K562 (cell line): ENCODE results near the gene ZNF10. TPM values are rescaled to one million over a fixed set of nuclear protein-coding genes. Genes with fewer than 3 reads are reported as not detected.

Experiments
- ARHGAP35 ChIP-seq: fragments of 450-650 bp; IDR thresholded peaks from 2 replicates; pipeline ENCODE4 v1.6.1; 2018; ENCODE audit not compliant: partially characterized antibody
- BACH1 ChIP-seq: fragments of 200-800 bp; sonication (Bioruptor generic); IDR thresholded peaks from 2 replicates; pipeline ENCODE4 v1.6.1; 2016; ENCODE audit warnings: missing genetic modification characterization, missing compliant biosample characterization
- BRCA1 ChIP-seq, 2 experiments: fragments of 450-650 bp in 1 of 2; sonication (generic) in 1 of 2; formaldehyde crosslinking in 1 of 2; IDR thresholded peaks; 2 replicates each; pipeline versions ENCODE4 v1.5.0 to v1.6.1; 2017 to 2020; ENCODE audit warnings: mild to moderate bottlenecking in 1 of 2, missing genetic modification reagents in 1 of 2
- CBX3 ChIP-seq, 2 experiments: IDR thresholded peaks; 1 replicate in 1 of 2; 2 replicates in 1 of 2; pipeline ENCODE4 v1.6.1; 2012; ENCODE audit warnings: inconsistent platforms in 2 of 2, low read length in 2 of 2, borderline replicate concordance in 1 of 2, control low read depth in 1 of 2
- ELF2 ChIP-seq: fragments of 250-450 bp; sonication (Bioruptor Pico); IDR thresholded peaks from 2 replicates; pipeline ENCODE4 v1.5.0; 2021; ENCODE audit warnings: mild to moderate bottlenecking
- ELF4 ChIP-seq: fragments of 450-650 bp; formaldehyde crosslinking; IDR thresholded peaks from 2 replicates; pipeline ENCODE4 v1.4.0; 2022; ENCODE audit warnings: missing genetic modification characterization
- ETV1 ChIP-seq: fragments of 450-650 bp; conservative IDR thresholded peaks from 2 replicates; pipeline ENCODE4 v1.6.1; 2016; ENCODE audit warnings: missing genetic modification characterization, control low read depth, low read depth, missing compliant biosample characterization
- HLTF ChIP-seq: fragments of 450-650 bp; IDR thresholded peaks from 2 replicates; pipeline ENCODE4 v1.6.1; 2016
- KDM5B ChIP-seq: fragments of 200-600 bp; sonication (generic); IDR thresholded peaks from 2 replicates; pipeline ENCODE4 v1.6.1; 2012; ENCODE audit warnings: low read depth, mild to moderate bottlenecking, moderate library complexity, low read length, control low read depth, inconsistent platforms; ENCODE audit not compliant: insufficient replicate concordance
- LEF1 ChIP-seq: fragments of 450-650 bp; IDR thresholded peaks from 2 replicates; pipeline ENCODE4 v1.6.1; 2016; ENCODE audit warnings: mild to moderate bottlenecking
- MCM2 ChIP-seq: fragments of 450-650 bp; IDR thresholded peaks from 2 replicates; pipeline ENCODE4 v1.6.1; 2017; ENCODE audit warnings: low read depth, mild to moderate bottlenecking
- MTA2 ChIP-seq: fragments of 450-650 bp; IDR thresholded peaks from 2 replicates; pipeline ENCODE4 v1.6.1; 2016; ENCODE audit warnings: low read depth
- MTA3 ChIP-seq: fragments of 450-650 bp; formaldehyde crosslinking; IDR thresholded peaks from 2 replicates; pipeline ENCODE4 v1.6.1; 2017; ENCODE audit warnings: mild to moderate bottlenecking, borderline replicate concordance
- MYC ChIP-seq, 2 experiments: fragments of 250-450 bp in 1 of 2; sonication (Bioruptor Pico) in 1 of 2; IDR thresholded peaks; 2 replicates each; pipeline versions ENCODE4 v1.5.1 to v1.6.1; 2012 to 2021; ENCODE audit warnings: low read depth in 2 of 2, borderline replicate concordance in 1 of 2, improper control_type of control experiment in 1 of 2, low read length in 1 of 2, mild to moderate bottlenecking in 1 of 2, moderate library complexity in 1 of 2
- NBN ChIP-seq: fragments of 450-650 bp; IDR thresholded peaks from 2 replicates; pipeline ENCODE4 v1.6.1; 2016; ENCODE audit warnings: low read depth, mild to moderate bottlenecking
- NRF1 ChIP-seq, 2 experiments: fragments of 450-650 bp; IDR thresholded peaks in 1 of 2; conservative IDR thresholded peaks in 1 of 2; 2 replicates each; pipeline ENCODE4 v1.6.1; 2014; ENCODE audit warnings: mild to moderate bottlenecking in 2 of 2
- POLR3A ChIP-seq: IDR thresholded peaks from 2 replicates; pipeline ENCODE4 v1.6.1; 2011; ENCODE audit warnings: borderline replicate concordance, mild to moderate bottlenecking, moderate library complexity; ENCODE audit not compliant: insufficient read length, insufficient read depth; ENCODE audit errors: extremely low read depth
- PRMT5 ChIP-seq: sonication (generic); formaldehyde crosslinking; IDR thresholded peaks from 2 replicates; pipeline ENCODE4 v1.5.0; 2020; ENCODE audit warnings: missing genetic modification reagents
- RCOR1 ChIP-seq, 2 experiments: IDR thresholded peaks; 2 replicates each; pipeline ENCODE4 v1.6.1; 2012; ENCODE audit warnings: low read depth in 2 of 2, low read length in 2 of 2, borderline replicate concordance in 1 of 2, improper control_type of control experiment in 1 of 2
- RHOXF2B ChIP-seq: fragments of 250-450 bp; sonication (Bioruptor Pico); conservative IDR thresholded peaks from 2 replicates; pipeline ENCODE4 v1.5.1; 2021
- SAFB ChIP-seq: fragments of 200-400 bp; formaldehyde crosslinking; IDR thresholded peaks from 2 replicates; pipeline ENCODE4 v1.6.1; 2017; ENCODE audit warnings: low read depth, low read length, borderline replicate concordance
- SPI1 ChIP-seq: IDR thresholded peaks from 2 replicates; pipeline ENCODE4 v1.6.1; 2011; ENCODE audit warnings: low read depth, low read length, control low read depth, borderline replicate concordance
- SREBF2 ChIP-seq: sonication (generic); formaldehyde crosslinking; IDR thresholded peaks from 2 replicates; pipeline ENCODE4 v1.4.0; 2020; ENCODE audit warnings: mild to moderate bottlenecking, missing genetic modification reagents
- SRSF3 ChIP-seq: fragments of 200-400 bp; formaldehyde crosslinking; IDR thresholded peaks from 2 replicates; pipeline ENCODE4 v1.6.1; 2016; ENCODE audit warnings: mild to moderate bottlenecking, low read length, moderate library complexity; ENCODE audit not compliant: insufficient read depth
- TCF7 ChIP-seq: sonication (generic); IDR thresholded peaks from 2 replicates; pipeline ENCODE4 v1.6.1; 2016; ENCODE audit warnings: antibody characterized with exemption, borderline replicate concordance
- ZNF175 ChIP-seq: fragments of 200-800 bp; sonication (Bioruptor generic); IDR thresholded peaks from 2 replicates; pipeline ENCODE4 v1.6.1; 2016; ENCODE audit warnings: low read depth, mild to moderate bottlenecking, missing genetic modification characterization, missing compliant biosample characterization
- ZNF197 ChIP-seq: fragments of 200-800 bp; sonication (Bioruptor generic); IDR thresholded peaks from 2 replicates; pipeline ENCODE4 v1.6.1; 2016; ENCODE audit warnings: low read depth, missing genetic modification characterization, missing compliant biosample characterization
- ZNF41 ChIP-seq: fragments of 250-450 bp; sonication (Bioruptor Pico); conservative IDR thresholded peaks from 2 replicates; pipeline ENCODE4 v1.4.0; 2020; ENCODE audit warnings: mild to moderate bottlenecking
- ZNF75A ChIP-seq: fragments of 450-650 bp; formaldehyde crosslinking; IDR thresholded peaks from 2 replicates; pipeline ENCODE4 v1.4.0; 2020; ENCODE audit warnings: mild to moderate bottlenecking
- polyA plus RNA-seq, 8 experiments: library from polyadenylated mRNA; depleted of rRNA in 4 of 8; stranded (reverse) in 5 of 8; unstranded in 3 of 8; fragments of >200 nt; fragmentation: Nextera tagmentation in 2 of 8; fragmentation: Illumina TruSeq in 1 of 8; extraction: Ambion mirVana in 2 of 8; extraction: Trizol in 1 of 8; gene quantifications; 2 replicates each; pipeline versions ENCODE4 v1.2.1 to v1.2.3, GENCODE V29; 2011 to 2014; ENCODE audit warnings: inconsistent platforms in 1 of 8, missing spikeins in 1 of 8
- total RNA-seq, 7 experiments: library from RNA; depleted of rRNA in 6 of 7; stranded (reverse); fragments of >200 nt in 6 of 7; fragmentation: Illumina TruSeq in 2 of 7; extraction: Trizol in 2 of 7; gene quantifications; 2 replicates each; pipeline versions ENCODE4 v1.2.1 to v1.2.3, GENCODE V29; 2011 to 2021; ENCODE audit warnings: low replicate concordance in 1 of 7
- TF ChIP-seq, protein P1 (sequence below): sonication (generic); formaldehyde crosslinking; IDR thresholded peaks from 2 replicates; pipeline ENCODE4 v1.8.1; 2022; ENCODE audit warnings: missing genetic modification reagents

The ZNF10 gene
- total and polyA plus RNA-seq, 9 of the 15 experiments (the other 6 are each of a cell fraction or from before 2014, with no cell fraction given): 3.5 to 5.8 (median 4.9) TPM

GRCh38 chr12:133130038-133130807 is at the start of gene ZNF10, which contains the start of gene ZNF891 (continued):
- TF ChIP-seq SREBF2 (CRISPR knock-in tag) (no peak), MTA3 (peak; percentile 79; the same call in 1 of the 2 replicates), HLTF (peak; percentile 18; the same call in 1 of the 2 replicates), BRCA1 (IDR thresholded peaks at IDR 0.05) (no peak), BRCA1 (CRISPR knock-in tag; IDR thresholded peaks at IDR 0.05) (no peak), PRMT5 (CRISPR knock-in tag) (no peak), BACH1 (no peak), ZNF175 (CRISPR knock-in tag) (0 out of 2 replicates have a peak, but pooled peaks have one; percentile 13), NBN (peak; percentile 72; the same call in 1 of the 2 replicates), RCOR1 (IDR thresholded peaks at IDR 0.05; ENCODE audit: borderline replicate concordance in 1 of 2, low read depth in 2 of 2, low read length in 2 of 2) (no peak), MTA2 (no peak), ETV1 (no peak), SPI1 (no peak), ARHGAP35 (no peak), POLR3A (no peak), ELF4 (no peak), SAFB (peak; percentile 92), CBX3 (IDR thresholded peaks at IDR 0.05; ENCODE audit: borderline replicate concordance in 1 of 2, low read length in 2 of 2) (peak in 1 of 2 experiments; percentile 62; a peak in 1 of 3 replicates), NRF1 (conservative IDR thresholded peaks at IDR 0.05 in 1 of 2, IDR thresholded peaks at IDR 0.05 in 1 of 2) (peak; percentile 96), MCM2 (no peak), MYC (IDR thresholded peaks at IDR 0.05; ENCODE audit: low read depth, low read length) (peak; percentile 54), MYC (CRISPR knock-in tag; IDR thresholded peaks at IDR 0.05; ENCODE audit: borderline replicate concordance, low read depth) (no peak), SRSF3 (no peak), RHOXF2B (CRISPR knock-in tag) (no peak), ZNF75A (CRISPR knock-in tag) (0 out of 2 replicates have a peak, but pooled peaks have one; percentile 39), ELF2 (no peak), TCF7 (no peak; the same call in 1 of the 2 replicates), LEF1 (no peak), ZNF197 (CRISPR knock-in tag) (no peak), ZNF41 (CRISPR knock-in tag) (no peak), KDM5B (peak; percentile 98)
- TF ChIP-seq, protein P1, sequence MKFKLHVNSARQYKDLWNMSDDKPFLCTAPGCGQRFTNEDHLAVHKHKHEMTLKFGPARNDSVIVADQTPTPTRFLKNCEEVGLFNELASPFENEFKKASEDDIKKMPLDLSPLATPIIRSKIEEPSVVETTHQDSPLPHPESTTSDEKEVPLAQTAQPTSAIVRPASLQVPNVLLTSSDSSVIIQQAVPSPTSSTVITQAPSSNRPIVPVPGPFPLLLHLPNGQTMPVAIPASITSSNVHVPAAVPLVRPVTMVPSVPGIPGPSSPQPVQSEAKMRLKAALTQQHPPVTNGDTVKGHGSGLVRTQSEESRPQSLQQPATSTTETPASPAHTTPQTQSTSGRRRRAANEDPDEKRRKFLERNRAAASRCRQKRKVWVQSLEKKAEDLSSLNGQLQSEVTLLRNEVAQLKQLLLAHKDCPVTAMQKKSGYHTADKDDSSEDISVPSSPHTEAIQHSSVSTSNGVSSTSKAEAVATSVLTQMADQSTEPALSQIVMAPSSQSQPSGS (CRISPR knock-in tag): peak; percentile 84
